GM23338 (cell line): Measurements from ENCODE around the gene PCNX1.

Experiments used
- CTCF ChIP-seq, 2 experiments: fragments of 200-600 bp in 1 of 2; sonication (generic) in 1 of 2; conservative IDR thresholded peaks; 2 replicates each; pipeline versions ENCODE4 v1.5.1 to v1.6.1; 2016 to 2017; ENCODE audit warnings: antibody characterized with exemption in 2 of 2, low read depth in 2 of 2, mild to moderate bottlenecking in 2 of 2, moderate library complexity in 1 of 2
- POLR2AphosphoS5 ChIP-seq: IDR thresholded peaks from 2 replicates; pipeline ENCODE4 v1.6.1; 2016; ENCODE audit warnings: antibody characterized with exemption, low read depth

- TF ChIP-seq CTCF (conservative IDR thresholded peaks at IDR 0.05; ENCODE audit: low read depth in 2 of 2) = no peak
- no peak for TF ChIP-seq POLR2AphosphoS5
These were observed 21.8 kb upstream of the PCNX1 start for GRCh38 chr14:70885343-70886022.
